Rectal smooth muscle tissue (tissue), 1 donor: ENCODE measurements around the gene TIAM2.

Source experiments
- H3K27ac ChIP-seq: one replicate; pipeline ENCODE4 v1.7.0; 2013; ENCODE audit warnings: low read depth, low read length, inconsistent platforms
- H3K27me3 ChIP-seq: one replicate; pipeline ENCODE4 v1.7.0; 2013; ENCODE audit warnings: low read length; ENCODE audit not compliant: control insufficient read depth, insufficient read depth
- H3K36me3 ChIP-seq: one replicate; pipeline ENCODE4 v1.7.0; 2013; ENCODE audit warnings: low read length; ENCODE audit not compliant: control insufficient read depth, insufficient read depth
- H3K4me1 ChIP-seq: one replicate; pipeline ENCODE4 v1.7.0; 2013; ENCODE audit warnings: low read length; ENCODE audit not compliant: control insufficient read depth, insufficient read depth
- H3K4me3 ChIP-seq: one replicate; pipeline ENCODE4 v1.7.0; 2013; ENCODE audit warnings: low read length
- H3K9ac ChIP-seq: one replicate; pipeline ENCODE4 v1.7.0; 2013; ENCODE audit warnings: low read length

TIAM2 gene

DNA sequence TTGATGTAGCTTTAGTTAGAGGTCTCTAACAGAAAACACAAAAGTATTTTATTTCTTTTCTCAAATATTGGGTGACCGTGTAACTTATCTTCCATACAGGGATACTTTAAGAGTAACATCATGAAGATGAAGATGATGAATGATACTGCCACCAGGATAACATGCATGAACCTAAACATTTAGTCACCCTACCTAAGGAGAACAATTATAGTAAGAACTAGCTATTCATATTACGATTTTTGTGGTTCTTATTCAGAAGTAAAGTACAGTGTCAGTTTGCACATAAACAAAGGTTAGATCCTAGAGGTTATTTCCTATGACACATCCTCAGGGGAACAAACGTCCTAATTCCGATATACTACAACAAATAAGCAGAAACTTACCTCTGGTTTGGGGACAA lies 289.7 kb downstream of the TIAM2 start:
- peaks cover 7% of the 10 kb centered on the region for H3K36me3 ChIP-seq
- no peak overlapping the region for H3K9ac ChIP-seq
- peaks cover 2% of the 10 kb centered on the region for H3K27me3 ChIP-seq
- H3K27ac ChIP-seq = no peak overlapping the region
- no peaks in the 10 kb centered on the region for H3K4me1 ChIP-seq
- no peak overlapping the region for H3K4me3 ChIP-seq

DNA sequence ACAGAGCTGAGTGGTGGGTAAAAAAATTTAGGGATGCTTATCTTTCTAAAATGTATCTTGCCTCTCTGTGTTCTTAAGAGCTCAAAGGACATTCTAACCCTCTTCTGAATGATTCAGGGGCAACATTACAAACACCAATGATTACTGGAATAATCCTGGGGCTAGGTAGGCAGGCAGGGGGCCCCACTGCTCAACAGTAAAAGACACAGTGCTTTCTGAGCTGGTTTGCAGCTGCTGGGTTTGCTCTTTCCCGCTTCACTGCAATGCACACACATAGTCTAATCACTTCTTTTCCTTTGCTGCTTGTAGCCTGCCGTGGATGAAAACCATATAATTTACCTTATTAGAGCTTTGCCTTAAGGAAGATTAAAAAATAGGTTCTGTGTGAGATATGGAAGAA lies 292.6 kb downstream of the TIAM2 start:
- no peak overlapping the region for H3K9ac ChIP-seq
- H3K36me3 ChIP-seq = peaks cover 7% of the 10 kb centered on the region
- H3K27ac ChIP-seq = no peak overlapping the region
- no peak overlapping the region for H3K4me3 ChIP-seq
- no peaks in the 10 kb centered on the region for H3K27me3 ChIP-seq
- no peaks in the 10 kb centered on the region for H3K4me1 ChIP-seq

DNA sequence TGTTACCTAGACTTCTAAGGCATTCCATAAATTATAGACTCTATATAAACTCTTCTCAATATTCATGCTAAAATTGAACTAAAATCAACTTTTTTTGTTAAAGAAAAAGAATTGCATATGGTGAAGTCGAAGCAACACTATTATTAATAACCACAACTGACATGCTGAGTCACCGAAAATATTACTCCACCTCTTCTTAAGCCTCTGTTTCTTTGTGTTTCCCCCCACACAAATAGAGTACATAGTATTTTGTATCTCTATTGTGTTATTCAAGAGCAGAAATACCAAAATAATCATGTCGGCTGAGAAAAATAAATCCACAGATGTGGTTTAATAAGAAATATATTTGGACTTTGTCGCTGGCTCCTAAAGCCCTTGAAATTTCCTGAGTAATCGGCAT lies 295.4 kb downstream of the TIAM2 start:
- no peak overlapping the region for H3K9ac ChIP-seq
- H3K27me3 ChIP-seq = no peaks in the 10 kb centered on the region
- H3K4me3 ChIP-seq = no peak overlapping the region
- H3K27ac ChIP-seq = no peak overlapping the region
- peaks cover 4% of the 10 kb centered on the region for H3K36me3 ChIP-seq
- no peaks in the 10 kb centered on the region for H3K4me1 ChIP-seq

DNA sequence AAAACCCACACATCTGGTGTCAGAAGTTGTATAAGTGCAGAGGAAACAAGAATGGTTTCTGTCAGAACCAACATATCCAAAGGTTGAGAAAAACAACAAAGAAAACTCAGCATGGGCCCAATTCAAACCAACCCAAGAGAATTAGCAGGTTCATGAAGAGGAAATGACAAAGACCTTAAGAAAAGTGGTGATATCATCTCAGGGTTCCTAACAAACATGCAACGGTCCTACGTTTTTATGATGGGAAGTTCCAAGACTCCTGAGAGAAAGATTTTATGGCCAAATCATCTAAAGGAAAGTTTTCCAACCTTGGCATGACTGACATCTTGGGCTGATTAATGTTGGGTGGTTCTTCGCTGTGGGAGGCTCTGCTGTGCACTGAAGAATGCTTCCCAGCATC lies 296.2 kb downstream of the TIAM2 start:
- H3K36me3 ChIP-seq = peaks cover 4% of the 10 kb centered on the region

DNA sequence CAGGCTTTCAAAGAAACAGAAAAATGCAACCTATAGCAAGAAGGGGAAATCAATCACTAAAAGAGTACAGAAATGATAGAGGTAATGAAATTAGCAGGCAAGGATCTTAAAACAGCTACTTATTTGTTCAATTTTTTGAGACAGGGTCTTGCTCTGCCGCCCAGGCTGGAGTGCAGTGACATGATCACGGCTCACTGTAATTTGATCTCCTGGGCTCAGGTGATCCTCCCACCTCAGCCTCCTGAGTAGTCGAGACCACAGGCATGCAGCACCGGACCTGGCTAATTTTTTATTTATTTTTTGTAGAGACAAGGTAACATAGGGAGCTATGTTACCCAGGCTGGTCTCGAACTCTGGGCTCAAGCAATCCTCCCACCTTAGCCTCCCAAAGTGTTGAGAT lies 297.6 kb downstream of the TIAM2 start:
- Histone ChIP-seq H3K9ac (no peak overlapping the region), H3K4me1 (no peaks in the 10 kb centered on the region), H3K27me3 (no peaks in the 10 kb centered on the region), H3K36me3 (peaks cover 4% of the 10 kb centered on the region), H3K4me3 (no peak overlapping the region), H3K27ac (no peak overlapping the region)

More for the DNA sequence above, 296.2 kb downstream of the TIAM2 start:
- H3K9ac ChIP-seq = no peak overlapping the region
- no peaks in the 10 kb centered on the region for H3K4me1 ChIP-seq
- H3K4me3 ChIP-seq = no peak overlapping the region
- no peak overlapping the region for H3K27ac ChIP-seq
- no peaks in the 10 kb centered on the region for H3K27me3 ChIP-seq

DNA sequence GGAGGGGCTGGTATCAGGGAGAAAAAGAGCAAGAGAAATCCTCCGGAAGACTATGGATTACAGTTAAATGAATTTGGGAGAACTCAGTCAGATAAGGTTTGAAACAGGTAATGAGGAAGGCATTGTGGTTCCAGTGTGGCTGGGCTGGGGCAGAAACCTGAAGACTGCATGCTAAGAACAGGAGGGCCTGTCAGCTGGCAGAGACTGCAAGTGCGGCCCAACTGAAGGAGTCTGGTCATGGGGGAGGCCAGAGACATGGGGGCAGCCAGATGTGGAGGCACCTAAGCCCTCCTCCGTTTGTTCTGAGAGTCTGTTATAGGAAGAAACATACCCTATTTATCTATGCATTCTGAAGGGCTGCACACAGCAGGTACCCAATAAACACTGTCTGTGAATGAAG lies 302.6 kb downstream of the TIAM2 start:
- H3K4me1 ChIP-seq = no peaks in the 10 kb centered on the region
- H3K27ac ChIP-seq = no peak overlapping the region
- no peak overlapping the region for H3K4me3 ChIP-seq
- no peaks in the 10 kb centered on the region for H3K27me3 ChIP-seq
- H3K36me3 ChIP-seq = no peaks in the 10 kb centered on the region
- no peak overlapping the region for H3K9ac ChIP-seq

DNA sequence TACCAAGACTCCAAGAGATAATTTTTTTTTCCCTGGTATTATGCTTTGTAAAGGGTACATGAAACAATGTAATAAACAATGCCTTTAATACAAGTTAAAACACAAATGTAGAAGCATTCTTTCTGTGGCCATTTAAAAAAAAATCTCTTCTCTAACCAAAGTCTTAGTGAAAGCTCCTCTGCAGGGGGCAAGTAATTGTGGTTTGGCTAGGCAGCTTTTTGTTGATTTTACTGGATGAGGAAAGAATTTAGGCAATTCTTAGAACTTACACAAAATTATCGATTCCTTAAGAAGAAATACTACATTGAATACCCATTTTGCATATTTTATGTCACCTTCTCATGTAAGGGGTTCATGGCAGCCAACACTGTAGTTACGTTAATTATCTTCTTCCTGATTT lies 306.8 kb downstream of the TIAM2 start:
- H3K9ac ChIP-seq = no peak overlapping the region
- H3K4me1 ChIP-seq = no peaks in the 10 kb centered on the region
- H3K36me3 ChIP-seq = no peaks in the 10 kb centered on the region
- H3K27ac ChIP-seq = no peak overlapping the region
- no peaks in the 10 kb centered on the region for H3K27me3 ChIP-seq
- no peak overlapping the region for H3K4me3 ChIP-seq

DNA sequence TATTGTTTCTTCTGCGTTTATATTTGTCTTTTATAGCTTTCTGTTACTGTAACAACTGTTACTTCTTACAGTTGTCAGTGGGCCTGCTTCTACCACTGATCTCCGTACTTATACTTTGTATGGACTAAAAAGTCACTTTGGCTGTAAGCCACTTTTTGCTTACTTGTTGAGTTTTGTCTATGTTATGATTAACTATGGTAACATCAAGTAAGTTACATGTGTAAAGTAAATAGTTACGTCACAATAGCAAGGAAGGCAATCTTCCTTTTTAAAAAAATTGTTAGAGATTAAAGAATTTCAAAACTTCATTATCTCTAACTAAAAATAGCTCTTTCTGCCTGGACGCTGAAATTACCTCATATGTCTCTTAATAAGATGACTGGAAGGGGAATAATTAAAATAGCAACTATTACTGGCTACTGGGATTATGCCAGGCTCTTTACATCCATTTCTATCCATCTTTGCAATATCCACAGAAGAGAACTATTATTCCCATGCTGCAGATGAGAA lies 308.3 kb downstream of the TIAM2 start:
- Histone ChIP-seq H3K4me1 (no peaks in the 10 kb centered on the region), H3K4me3 (no peak overlapping the region), H3K27ac (no peak overlapping the region), H3K27me3 (no peaks in the 10 kb centered on the region), H3K36me3 (no peaks in the 10 kb centered on the region), H3K9ac (no peak overlapping the region)

DNA sequence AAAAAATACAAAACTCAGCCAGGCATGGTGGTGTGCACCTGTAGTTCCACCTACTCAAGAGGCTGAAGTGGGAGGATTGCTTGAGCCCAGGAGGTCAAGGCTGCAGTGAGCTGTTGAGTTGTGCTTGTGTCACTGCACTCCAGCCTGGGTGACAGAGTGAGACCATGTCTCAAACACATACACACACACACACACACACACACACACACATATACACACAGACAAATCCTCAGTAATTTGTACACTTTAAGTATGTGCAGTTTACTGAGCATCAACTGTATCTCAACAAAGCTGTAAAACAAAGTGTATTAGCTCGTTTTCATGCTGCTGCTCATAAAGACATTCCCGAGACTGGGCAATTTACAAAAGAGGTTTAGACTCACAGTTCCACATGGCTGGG lies 311.8 kb downstream of the TIAM2 start:
- H3K9ac ChIP-seq = no peak overlapping the region
- H3K27me3 ChIP-seq = no peaks in the 10 kb centered on the region
- no peak overlapping the region for H3K27ac ChIP-seq
- no peak overlapping the region for H3K4me3 ChIP-seq
- H3K4me1 ChIP-seq = no peaks in the 10 kb centered on the region
- H3K36me3 ChIP-seq = no peaks in the 10 kb centered on the region
